ENCODE results near the gene ALKBH4. TPM values are rescaled to one million over a fixed set of nuclear protein-coding genes. Genes with fewer than 3 reads are reported as not detected.

ALKBH4 gene
- polyA plus RNA-seq, 2 of the 4 experiments (the other 2 are of a cell fraction): 4.0 to 8.8 TPM

DNA sequence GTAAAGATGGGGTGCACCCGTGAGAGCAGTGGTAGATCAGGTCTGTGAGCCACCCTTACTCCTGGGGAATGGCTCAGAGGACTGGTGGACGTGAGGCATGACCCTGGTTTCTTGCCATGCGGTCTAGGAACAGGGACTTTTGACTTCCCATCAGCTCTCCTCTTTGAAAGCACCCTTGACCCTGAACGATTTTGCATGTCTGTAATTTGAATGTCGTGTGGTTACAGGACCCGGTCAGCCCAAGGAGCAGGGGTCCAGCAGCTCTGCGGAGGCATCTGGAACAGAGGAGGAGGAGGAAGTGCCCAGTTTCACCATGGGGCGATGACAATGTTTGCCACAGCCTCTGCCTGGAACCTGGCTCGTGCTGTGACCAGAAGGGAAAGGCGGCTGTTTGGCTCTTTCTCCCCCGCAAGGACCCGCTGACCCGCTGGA is 39.9 kb downstream of the ALKBH4 start:
- ATAC-seq (no peak), FAIRE-seq (no peak), DNase-seq (ENCODE audit: low read depth in 1 of 2, low spot score in 1 of 2) (no peak)
- peaks cover 4% of the 10 kb centered on the region; the same call in 1 of the 3 replicates for H3K4me1 ChIP-seq
- 91% methylated on average over 13 of the region's 13 CpGs for WGBS (ENCODE audit: missing lambda C conversion rate)
- ChIA-PET POLR2A (no interaction called here), CTCF (interaction anchor here (0.7 to 2.7 kb wide), 2 partner anchors 12 to 25 kb away, joined by 3 to 9 read pairs; no protein-coding TSS in a partner anchor)
- no peak overlapping the region for H3K27ac ChIP-seq
- no peaks in the 10 kb centered on the region for H3K9me3 ChIP-seq
- no peak overlapping the region for H3K4me3 ChIP-seq
- TF ChIP-seq RAD21 (conservative IDR thresholded peaks at IDR 0.05 in 1 of 2, IDR thresholded peaks at IDR 0.05 in 1 of 2) (no peak), RNF2 (IDR thresholded peaks at IDR 0.05; ENCODE audit: borderline replicate concordance, low read depth) (no peak), FOXS1 (CRISPR knock-in tag; IDR thresholded peaks at IDR 0.05) (no peak), FOSB (CRISPR knock-in tag; IDR thresholded peaks at IDR 0.05) (no peak), RCOR1 (IDR thresholded peaks at IDR 0.05; ENCODE audit: low read depth, low read length) (no peak), JUNB (IDR thresholded peaks at IDR 0.05) (no peak), EHF (CRISPR knock-in tag; IDR thresholded peaks at IDR 0.05) (no peak), ZC3H11A (IDR thresholded peaks at IDR 0.05) (no peak), HOXA7 (CRISPR knock-in tag; IDR thresholded peaks at IDR 0.05) (no peak), CBX8 (IDR thresholded peaks at IDR 0.05) (no peak), RFX5 (IDR thresholded peaks at IDR 0.05) (no peak), MAZ (IDR thresholded peaks at IDR 0.05; ENCODE audit: borderline replicate concordance, low read depth, low read length) (no peak), KDM1A (IDR thresholded peaks at IDR 0.05; ENCODE audit: low read depth) (no peak)
- TF ChIP-seq, protein P1, sequence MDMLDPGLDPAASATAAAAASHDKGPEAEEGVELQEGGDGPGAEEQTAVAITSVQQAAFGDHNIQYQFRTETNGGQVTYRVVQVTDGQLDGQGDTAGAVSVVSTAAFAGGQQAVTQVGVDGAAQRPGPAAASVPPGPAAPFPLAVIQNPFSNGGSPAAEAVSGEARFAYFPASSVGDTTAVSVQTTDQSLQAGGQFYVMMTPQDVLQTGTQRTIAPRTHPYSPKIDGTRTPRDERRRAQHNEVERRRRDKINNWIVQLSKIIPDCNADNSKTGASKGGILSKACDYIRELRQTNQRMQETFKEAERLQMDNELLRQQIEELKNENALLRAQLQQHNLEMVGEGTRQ (IDR thresholded peaks at IDR 0.05): no peak
- TF ChIP-seq, protein P2, sequence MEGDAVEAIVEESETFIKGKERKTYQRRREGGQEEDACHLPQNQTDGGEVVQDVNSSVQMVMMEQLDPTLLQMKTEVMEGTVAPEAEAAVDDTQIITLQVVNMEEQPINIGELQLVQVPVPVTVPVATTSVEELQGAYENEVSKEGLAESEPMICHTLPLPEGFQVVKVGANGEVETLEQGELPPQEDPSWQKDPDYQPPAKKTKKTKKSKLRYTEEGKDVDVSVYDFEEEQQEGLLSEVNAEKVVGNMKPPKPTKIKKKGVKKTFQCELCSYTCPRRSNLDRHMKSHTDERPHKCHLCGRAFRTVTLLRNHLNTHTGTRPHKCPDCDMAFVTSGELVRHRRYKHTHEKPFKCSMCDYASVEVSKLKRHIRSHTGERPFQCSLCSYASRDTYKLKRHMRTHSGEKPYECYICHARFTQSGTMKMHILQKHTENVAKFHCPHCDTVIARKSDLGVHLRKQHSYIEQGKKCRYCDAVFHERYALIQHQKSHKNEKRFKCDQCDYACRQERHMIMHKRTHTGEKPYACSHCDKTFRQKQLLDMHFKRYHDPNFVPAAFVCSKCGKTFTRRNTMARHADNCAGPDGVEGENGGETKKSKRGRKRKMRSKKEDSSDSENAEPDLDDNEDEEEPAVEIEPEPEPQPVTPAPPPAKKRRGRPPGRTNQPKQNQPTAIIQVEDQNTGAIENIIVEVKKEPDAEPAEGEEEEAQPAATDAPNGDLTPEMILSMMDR (IDR thresholded peaks at IDR 0.05): no peak
- TF ChIP-seq, protein P3, sequence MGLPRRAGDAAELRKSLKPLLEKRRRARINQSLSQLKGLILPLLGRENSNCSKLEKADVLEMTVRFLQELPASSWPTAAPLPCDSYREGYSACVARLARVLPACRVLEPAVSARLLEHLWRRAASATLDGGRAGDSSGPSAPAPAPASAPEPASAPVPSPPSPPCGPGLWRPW (IDR thresholded peaks at IDR 0.05): no peak
- TF ChIP-seq, protein P4, sequence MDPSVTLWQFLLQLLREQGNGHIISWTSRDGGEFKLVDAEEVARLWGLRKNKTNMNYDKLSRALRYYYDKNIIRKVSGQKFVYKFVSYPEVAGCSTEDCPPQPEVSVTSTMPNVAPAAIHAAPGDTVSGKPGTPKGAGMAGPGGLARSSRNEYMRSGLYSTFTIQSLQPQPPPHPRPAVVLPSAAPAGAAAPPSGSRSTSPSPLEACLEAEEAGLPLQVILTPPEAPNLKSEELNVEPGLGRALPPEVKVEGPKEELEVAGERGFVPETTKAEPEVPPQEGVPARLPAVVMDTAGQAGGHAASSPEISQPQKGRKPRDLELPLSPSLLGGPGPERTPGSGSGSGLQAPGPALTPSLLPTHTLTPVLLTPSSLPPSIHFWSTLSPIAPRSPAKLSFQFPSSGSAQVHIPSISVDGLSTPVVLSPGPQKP (IDR thresholded peaks at IDR 0.05; ENCODE audit: low read depth, low read length): no peak
- TF ChIP-seq, protein P5, sequence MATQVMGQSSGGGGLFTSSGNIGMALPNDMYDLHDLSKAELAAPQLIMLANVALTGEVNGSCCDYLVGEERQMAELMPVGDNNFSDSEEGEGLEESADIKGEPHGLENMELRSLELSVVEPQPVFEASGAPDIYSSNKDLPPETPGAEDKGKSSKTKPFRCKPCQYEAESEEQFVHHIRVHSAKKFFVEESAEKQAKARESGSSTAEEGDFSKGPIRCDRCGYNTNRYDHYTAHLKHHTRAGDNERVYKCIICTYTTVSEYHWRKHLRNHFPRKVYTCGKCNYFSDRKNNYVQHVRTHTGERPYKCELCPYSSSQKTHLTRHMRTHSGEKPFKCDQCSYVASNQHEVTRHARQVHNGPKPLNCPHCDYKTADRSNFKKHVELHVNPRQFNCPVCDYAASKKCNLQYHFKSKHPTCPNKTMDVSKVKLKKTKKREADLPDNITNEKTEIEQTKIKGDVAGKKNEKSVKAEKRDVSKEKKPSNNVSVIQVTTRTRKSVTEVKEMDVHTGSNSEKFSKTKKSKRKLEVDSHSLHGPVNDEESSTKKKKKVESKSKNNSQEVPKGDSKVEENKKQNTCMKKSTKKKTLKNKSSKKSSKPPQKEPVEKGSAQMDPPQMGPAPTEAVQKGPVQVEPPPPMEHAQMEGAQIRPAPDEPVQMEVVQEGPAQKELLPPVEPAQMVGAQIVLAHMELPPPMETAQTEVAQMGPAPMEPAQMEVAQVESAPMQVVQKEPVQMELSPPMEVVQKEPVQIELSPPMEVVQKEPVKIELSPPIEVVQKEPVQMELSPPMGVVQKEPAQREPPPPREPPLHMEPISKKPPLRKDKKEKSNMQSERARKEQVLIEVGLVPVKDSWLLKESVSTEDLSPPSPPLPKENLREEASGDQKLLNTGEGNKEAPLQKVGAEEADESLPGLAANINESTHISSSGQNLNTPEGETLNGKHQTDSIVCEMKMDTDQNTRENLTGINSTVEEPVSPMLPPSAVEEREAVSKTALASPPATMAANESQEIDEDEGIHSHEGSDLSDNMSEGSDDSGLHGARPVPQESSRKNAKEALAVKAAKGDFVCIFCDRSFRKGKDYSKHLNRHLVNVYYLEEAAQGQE (IDR thresholded peaks at IDR 0.05): no peak
- H3K4me2 ChIP-seq: no peak overlapping the region

DNA sequence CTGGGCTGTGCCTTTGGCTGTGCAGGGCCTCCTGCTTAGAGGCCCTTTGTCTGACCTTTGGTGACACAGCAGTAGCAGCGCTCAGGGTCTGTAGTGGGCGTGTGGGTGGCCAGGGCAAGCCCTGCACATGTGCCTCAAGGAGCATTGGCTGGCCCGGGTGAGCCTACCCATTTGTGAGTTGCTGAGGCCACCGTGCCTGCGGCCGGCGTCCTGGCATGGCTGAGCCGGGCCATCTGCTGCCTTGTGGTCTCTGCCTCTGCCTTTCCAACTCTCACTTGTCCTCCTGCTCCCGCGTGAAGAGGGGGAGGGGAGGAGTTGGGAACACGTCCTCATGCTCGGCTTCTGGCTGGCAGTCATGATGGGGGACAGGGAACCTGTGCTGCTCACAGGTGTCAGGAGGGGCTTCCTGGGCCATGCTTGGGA is 40.5 kb downstream of the ALKBH4 start:
- CTCF ChIA-PET: interaction anchor here (2.7 kb wide), 1 partner anchor 11 kb away, joined by 9 read pairs; no protein-coding TSS in a partner anchor
- ATAC-seq (no peak), FAIRE-seq (no peak), DNase-seq (ENCODE audit: low read depth in 1 of 2, low spot score in 1 of 2) (no peak)
- H3K4me2 ChIP-seq: no peak overlapping the region
- H3K9me3 ChIP-seq: no peaks in the 10 kb centered on the region
- TF ChIP-seq POLR2AphosphoS2 (conservative IDR thresholded peaks at IDR 0.05; ENCODE audit: low read length) (no peak), HDAC2 (IDR thresholded peaks at IDR 0.05) (no peak), GATA3 (IDR thresholded peaks at IDR 0.05; ENCODE audit: borderline replicate concordance) (no peak), NPAS2 (CRISPR knock-in tag; IDR thresholded peaks at IDR 0.05; ENCODE audit: borderline replicate concordance) (no peak), FOSB (CRISPR knock-in tag; IDR thresholded peaks at IDR 0.05) (no peak), MAZ (IDR thresholded peaks at IDR 0.05; ENCODE audit: borderline replicate concordance, low read depth, low read length) (no peak), MYC (IDR thresholded peaks at IDR 0.05; ENCODE audit: borderline replicate concordance, low read length) (no peak), FOXS1 (CRISPR knock-in tag; IDR thresholded peaks at IDR 0.05) (no peak)
- TF ChIP-seq, protein P6, sequence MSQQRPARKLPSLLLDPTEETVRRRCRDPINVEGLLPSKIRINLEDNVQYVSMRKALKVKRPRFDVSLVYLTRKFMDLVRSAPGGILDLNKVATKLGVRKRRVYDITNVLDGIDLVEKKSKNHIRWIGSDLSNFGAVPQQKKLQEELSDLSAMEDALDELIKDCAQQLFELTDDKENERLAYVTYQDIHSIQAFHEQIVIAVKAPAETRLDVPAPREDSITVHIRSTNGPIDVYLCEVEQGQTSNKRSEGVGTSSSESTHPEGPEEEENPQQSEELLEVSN (IDR thresholded peaks at IDR 0.05; ENCODE audit: borderline replicate concordance, low read depth): no peak
- TF ChIP-seq, protein P7, sequence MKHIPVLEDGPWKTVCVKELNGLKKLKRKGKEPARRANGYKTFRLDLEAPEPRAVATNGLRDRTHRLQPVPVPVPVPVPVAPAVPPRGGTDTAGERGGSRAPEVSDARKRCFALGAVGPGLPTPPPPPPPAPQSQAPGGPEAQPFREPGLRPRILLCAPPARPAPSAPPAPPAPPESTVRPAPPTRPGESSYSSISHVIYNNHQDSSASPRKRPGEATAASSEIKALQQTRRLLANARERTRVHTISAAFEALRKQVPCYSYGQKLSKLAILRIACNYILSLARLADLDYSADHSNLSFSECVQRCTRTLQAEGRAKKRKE (CRISPR knock-in tag; IDR thresholded peaks at IDR 0.05; ENCODE audit: low read depth): no peak
- TF ChIP-seq, protein P4 (IDR thresholded peaks at IDR 0.05; ENCODE audit: low read depth, low read length): no peak
- no peak overlapping the region for H3K27ac ChIP-seq
- no peak overlapping the region for H3K4me3 ChIP-seq
- POLR2A ChIA-PET: no interaction called here
- peaks cover 4% of the 10 kb centered on the region; the same call in 1 of the 3 replicates for H3K4me1 ChIP-seq
- 92% methylated on average over 6 of the region's 12 CpGs for WGBS (ENCODE audit: missing lambda C conversion rate)
